Kidney glomerular epithelial cell (primary cell): ENCODE results near the gene ARVCF.

Experiments used
- DNase-seq: peaks from one replicate; lab custom pipeline; 2025; lab: John Stamatoyannopoulos, UW

Gene ARVCF

DNA sequence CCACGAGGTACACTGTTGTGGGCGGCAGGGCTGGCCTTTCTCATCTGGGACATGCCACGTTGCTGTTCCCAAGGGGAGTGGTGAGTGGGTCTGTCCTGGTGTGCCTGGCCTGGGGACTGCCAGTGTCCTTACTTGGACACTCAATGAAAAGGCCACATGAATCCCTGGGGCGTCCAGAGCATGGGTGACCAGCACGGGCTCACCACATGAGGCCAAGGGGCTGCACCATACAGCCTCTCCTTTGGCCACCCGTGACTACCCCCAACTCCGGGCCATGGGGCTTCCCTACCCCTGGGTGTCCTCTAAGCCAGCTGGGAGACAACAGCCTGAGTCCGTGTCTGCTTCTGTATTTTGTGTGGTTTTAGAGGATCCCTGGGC is 54.8 kb downstream of the ARVCF start:
- no peak for DNase-seq

DNA sequence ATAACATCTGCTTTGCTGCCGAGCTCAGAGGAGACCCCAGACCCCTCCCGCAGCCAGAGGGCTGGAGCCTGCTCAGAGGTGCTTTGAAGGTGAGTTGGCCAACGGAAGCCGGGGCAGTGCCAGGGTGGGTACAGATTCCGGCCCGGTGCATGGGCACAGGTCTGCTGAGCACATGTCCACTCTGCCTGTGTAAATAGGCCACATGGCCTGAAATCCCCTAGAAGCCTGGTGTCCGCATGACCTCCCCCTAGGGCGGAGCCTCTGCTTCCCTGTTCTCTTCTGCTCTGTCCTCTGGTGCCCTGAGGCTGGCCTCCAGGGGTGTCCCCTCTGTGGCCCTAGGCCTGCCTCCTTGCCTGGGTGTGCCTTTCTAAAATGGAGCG is 55.4 kb downstream of the ARVCF start:
- no peak for DNase-seq

DNA sequence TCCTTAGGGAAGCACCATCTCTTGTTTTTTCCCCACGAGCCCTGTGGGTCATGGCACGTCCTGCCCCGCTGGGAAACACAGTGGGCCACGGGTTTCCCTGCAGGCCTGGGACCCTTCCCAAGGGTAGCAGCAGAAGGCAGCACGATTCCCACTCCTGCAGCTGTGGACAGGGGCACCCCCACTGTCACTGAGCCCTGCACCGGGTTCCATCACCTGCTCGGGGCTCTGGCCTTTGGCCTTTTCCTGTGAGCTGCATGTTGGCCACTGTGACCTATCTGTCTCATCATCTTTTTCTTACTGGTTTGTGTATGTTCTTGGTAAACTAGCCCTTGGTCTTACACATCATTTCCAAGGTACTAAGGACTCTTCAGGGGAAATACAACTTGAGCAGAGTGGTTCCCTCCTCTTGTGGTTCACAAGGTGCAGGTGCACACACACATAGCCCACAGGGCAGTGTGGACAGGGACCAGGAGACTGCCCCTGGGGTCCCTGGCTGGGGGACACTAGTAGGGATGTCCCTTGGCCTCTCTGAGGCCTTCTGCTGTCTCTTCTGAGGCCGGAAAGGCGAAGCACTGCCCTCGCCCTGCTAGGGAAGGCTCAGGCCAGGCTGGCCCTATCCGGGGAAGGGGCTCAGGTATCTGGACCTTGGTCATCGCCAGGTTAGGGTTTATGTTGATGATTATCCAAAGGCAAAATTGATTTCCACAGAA is 56.0 kb downstream of the ARVCF start:
- no peak for DNase-seq

DNA sequence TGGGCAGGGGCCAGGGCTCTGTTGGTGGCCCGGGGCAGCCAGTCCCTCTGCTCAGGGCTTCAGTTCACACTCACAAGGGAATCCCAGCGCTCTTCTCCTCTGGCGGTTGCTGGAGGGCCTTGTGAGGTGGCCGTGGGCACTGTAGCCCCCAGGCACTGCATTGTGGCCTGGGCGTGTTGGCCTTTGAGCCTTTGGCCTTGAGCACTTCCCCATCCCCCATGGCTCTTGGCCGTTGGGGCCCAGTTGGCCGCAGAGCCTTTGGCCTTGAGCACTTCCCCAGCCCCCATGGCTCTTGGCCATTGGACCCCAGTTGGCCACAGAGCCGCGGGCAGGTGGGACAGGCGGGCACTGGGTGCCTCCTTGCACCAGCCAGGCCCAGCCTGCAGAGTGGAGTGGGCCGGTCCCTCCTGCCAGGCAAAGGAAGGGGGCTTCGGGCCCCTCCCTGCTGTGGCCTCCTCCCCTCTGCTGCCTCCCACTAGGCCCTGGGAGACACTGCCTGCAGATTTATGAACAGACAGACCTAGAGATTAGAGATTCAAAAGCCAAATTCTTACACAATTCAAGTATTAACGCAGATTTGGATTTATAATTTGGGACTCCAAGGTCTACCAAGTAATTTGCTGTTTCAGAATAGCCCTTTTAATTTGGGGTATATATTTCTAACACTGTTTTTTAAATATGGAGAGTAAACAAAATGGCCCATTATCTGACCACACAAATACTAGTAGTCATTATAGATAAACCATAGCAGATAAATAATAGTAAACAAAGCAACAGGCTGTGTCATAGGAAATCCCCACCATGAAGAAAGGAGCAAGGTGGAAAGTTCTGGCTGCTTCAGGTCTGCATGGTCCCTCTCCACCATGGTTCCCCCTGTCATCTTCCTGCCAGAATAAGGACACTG is 56.8 kb downstream of the ARVCF start:
- DNase-seq = no peak

DNA sequence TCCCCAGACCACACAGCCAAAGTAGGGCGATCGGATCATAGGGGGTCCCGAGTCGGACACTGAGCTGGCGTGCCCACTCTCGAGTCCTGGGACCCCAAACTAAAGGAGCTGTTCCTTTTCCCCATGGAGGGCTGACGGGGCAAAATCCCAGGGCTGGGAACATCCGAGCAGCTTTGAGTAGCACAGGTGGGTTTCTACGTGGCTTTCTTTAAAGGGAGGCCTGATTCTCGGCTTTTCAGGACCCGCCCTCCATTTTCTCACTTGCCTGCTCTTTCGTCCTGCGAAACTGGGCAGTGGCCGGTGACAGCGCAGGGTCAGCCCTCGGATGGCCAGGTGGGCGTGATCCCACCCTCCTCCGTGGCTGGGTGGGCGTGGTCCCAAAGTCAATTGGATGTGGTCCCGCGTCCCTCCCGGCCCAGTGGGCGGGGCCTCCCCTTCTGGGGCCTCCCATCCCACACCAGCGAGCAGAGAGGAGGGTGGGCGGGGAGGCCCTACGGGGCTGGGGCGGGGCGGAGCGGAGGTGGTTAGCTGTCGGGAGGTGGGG is 57.5 kb downstream of the ARVCF start:
- DNase-seq = peak; percentile 10

DNA sequence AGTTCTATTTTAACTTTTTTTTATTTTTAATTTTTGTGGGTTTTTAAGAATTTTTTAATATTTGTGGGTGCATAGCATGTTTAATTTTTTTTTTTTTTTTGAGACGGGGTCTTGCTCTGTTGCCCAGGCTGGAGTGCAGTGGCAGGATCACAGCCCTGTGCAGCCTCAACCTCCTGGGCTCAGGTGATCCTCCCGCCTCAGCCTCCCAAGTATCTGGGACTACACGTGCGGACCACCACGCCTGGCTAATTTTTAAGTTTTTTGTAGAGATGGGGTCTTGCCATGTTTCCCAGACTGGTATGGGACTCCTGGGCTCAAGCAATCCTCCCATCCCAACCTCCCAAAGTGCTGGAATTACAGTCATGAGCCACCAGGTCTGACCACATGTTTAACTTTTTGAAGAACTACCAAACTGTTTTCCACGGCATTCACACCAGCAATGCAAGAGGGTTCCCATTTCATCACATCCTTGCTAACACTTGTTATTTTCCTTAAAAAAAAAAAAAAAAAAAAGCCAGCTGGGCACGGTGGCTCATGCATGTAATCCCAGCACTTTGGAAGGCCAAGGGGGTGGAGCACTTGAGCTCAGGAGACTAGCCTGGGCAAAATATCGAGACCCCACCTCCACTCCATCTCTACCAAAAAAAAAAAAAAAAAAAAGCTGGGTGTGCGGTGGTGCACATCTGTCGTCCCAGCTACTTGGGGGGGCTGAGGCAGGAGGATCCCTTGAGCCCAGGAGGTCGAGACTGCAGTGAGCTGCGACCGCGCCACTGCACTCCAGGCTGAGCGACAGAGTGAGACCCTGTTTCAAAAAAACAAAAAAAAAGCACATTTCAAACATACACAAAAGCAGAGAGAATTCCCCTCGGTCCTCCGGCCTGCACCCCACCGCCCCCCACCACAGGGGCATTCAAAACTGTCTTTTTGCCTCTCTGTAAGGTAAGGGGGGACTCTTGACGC is 58.3 kb downstream of the ARVCF start:
- DNase-seq = no peak

DNA sequence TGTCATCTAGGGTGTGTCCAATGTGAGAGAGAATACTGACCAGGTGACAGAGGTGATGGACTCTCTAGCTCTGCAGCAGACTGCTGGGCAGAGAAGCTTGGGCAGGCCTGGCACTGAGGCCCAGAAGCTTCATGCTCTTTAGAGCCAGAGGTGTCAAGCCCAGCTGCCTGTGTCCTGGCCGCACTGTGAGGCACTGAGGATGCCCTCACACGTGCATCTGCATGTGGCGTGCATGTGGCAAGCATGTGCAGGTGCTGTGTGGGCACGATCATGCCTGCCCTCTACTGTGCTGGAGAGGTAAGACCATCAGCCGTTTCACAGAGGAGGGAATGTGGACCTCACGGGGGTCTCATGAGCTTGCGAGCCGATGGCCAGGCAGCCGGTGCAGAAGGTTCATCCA is 59.2 kb downstream of the ARVCF start:
- no peak for DNase-seq

DNA sequence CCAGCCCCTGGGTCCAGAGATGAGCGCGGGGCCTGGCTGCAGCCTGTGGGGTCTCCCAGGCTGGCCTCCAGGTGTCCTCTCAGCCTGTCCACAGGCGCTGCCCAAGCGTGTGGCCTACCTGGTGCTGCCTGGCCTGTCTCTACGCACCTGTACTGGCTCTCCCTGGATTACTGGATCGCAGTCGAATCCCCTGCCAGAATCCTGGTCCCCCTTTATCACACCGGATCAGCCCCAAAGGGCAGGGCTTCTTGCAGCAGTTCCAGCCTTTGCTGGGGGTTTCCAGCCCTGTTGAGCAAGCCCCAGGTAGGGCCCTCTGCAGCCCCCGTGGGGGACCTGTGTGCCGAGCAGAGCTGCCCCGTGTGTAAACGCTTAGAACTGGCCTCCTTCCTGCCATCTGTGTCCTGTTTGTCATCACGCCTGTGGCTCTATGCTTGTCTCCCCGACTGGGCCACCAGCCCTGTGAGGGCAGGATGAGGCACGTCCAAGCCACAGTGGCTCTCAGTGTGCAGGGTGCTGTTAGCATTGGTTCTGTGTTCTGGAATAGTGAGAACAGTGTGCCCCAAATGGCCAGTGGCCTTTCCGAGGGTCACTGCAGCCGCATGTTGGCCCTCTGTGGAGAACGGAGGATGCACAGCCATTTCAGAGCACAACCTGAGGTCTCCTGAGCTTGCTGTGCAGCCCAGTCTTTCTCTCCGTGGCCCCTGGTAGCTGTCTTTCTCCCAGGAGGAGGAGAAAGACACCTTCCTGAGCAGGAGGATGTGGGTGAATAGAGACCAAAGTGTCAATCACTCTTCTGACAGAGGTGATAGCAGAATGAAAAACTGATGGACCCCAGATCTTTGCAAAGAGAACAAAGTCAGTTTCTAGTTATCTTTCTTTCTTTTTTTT is 61.1 kb downstream of the ARVCF start:
- no peak for DNase-seq

DNA sequence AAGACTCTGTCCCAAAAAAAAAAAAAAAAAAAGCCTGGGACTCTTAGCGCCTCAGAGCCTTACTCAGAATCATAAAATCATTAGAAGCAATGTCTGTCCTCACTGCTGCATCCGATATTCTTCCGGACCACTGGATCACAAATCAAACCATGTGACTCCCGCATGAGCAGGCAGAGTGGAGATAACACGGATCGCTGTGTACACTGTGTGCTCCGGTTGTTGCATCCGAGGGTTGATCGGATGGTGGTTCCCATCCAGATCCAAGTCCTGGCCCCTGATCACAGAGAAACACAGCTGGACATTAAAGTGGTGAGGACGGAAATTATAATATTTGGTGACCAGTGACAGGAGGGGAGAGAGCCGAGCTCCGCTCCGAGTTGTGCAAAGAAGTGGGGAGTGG is 65.3 kb downstream of the ARVCF start:
- no peak for DNase-seq

DNA sequence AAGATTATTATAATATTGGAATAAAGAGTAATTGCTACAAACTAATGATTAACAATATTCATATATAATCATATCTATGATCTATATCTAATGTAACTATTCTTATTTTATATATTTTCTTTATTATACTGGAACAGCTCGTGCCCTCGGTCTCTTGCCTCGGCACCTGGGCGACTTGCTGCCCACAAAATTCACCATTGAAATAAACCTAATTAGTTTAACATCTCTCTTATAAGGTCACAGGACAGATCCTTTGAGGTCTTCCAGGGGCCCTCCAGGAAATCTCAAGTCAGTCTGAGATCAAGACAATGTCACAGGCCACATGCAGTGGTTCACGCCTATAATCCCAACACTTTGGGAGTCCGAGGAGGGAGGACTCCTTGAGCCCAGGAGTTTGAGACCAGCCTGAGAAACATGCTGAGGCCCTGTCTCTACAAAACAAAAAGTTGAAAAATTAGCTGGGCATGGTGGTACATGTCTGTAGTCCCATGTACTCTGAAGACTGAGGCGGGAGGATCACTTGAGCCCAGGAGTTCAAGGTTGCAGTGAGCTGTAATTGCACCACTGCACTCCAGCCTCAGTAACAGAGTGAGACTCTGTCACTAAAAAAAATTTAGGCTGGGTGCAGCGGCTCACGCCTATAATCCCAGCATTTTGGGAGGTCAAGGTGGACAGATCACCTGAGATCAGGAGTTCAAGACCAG is 68.4 kb downstream of the ARVCF start:
- no peak for DNase-seq

DNA sequence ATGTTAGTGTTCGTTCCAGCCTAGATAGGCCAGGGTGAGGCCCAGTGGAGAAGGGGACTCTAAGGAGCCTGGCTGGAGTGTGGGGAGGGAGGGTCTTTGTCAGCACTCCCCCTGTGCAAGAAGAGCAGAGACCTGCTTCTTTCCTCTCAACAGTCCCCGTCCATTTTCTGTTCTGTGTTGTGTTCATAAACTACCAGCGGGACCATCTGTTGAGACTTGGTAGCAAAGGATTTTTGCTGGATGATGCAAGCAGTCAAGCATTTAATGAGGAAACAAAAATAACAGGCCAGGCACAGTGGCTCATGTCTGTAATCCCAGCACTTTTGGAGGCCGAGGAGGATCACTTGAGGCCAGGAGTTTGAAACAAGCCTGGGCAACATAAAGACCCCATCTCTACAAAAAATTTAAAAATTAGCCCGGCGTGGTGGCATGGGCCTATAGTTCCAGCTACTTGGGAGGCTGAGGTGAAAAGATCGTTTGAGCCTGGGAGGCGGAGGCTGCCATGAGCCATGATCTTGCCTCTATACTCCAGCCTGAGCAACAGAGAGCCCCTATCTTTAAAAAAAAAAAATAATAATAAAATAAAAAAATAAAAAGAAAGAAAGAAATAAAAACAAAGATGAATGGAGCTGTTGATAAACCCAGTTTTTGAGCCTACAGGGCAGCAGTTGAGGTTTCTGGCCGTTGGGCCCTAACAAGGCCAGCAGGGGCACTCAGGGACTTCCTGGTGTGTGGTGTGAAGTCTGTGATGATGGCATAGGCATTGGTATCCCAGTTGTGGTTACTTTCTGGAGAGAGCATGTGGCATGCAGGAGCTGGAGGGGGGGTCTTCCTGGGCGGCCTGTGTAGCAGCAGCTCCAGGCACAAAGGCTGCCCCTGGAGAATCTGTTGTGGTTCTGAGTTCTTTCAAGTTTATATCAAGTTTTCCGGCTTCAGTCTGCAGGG is 73.3 kb downstream of the ARVCF start:
- DNase-seq = peak; percentile 39

DNA sequence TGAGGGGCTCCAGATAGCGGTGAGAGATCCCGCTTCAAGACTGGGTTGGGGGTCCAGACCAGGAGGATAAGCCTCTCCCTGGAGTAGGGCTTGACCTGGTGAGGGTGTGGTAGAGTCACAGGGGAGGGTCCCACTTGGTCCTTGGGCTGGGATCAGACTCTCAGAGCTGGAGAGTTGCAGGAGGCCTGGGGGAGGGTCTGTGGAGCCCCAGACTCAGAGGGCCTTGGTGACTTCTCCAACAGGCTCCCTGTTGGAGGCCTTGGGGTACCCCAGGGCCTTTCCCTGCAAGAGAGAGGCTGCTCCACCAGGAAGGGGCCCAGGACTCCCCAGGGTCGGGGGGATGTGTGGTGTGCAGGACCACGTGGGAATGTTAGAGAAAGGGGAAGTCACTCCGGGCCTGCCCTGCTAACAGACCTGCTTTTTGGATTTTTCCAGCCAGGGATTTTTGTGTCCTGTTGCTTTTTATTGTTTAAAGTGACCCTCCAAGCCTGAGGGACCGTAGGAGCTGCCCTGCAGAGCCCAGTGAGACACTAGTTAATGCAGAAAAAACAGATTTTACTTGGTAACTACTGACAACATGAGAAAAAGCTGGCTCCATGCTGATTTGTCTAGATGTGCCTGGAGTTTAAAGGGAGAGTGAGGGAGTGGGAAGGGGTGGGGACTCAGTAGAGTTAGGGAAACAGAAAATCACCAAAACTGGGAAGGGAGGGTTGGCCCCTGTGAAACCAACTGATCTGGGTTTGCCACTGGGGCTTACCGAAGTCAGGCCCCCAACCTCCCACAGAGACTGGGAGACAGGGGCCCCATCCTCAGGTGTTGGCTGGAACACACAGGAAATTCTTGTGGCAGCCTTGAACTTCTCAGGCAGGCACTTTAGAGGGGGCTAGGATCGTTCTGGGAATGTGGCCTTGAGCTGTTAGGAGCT is 74.2 kb downstream of the ARVCF start:
- DNase-seq = peak; percentile 25

DNA sequence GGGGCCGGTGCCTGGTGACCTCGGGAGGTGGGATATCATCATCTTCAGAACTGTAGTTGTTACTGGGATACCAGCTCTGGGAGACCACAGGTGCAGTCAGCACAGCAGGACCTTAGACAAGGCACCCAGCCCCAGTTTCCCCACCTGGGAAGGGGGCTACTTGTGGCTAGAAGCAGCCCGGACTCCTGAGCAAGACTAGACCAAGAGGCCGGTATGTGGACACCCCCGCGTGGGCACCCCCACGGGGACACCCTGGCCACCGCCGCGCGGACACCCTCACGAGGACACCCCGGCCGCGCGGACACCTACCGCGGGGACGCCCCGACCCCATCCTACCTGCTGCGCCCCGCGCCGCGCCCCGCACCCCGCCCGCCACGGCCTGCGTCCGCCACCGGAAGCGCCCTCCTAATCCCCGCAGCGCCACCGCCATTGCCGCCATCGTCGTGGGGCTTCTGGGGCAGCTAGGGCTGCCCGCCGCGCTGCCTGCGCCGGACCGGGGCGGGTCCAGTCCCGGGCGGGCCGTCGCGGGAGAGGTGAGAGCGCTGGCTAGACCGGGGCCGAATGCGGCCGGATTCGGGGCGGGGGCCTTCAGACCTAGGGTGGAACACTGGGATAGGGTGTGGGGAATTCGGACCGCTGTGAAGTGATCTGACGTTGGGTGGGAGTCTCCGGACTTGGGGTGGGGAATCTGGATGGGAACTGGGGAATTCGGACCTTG is 75.1 kb downstream of the ARVCF start, which contains the start of the genes COMT and TXNRD2:
TSS of gene COMT (plus strand) at position 408 of the 718 bp plus-strand sequence. CDS start 20,755 bp downstream, outside the sequence.
TSS of gene TXNRD2 (minus strand) at position 454 of the 718 bp plus-strand sequence. CDS start at position 439, 15 bp downstream.
- DNase-seq = peak; percentile 17

DNA sequence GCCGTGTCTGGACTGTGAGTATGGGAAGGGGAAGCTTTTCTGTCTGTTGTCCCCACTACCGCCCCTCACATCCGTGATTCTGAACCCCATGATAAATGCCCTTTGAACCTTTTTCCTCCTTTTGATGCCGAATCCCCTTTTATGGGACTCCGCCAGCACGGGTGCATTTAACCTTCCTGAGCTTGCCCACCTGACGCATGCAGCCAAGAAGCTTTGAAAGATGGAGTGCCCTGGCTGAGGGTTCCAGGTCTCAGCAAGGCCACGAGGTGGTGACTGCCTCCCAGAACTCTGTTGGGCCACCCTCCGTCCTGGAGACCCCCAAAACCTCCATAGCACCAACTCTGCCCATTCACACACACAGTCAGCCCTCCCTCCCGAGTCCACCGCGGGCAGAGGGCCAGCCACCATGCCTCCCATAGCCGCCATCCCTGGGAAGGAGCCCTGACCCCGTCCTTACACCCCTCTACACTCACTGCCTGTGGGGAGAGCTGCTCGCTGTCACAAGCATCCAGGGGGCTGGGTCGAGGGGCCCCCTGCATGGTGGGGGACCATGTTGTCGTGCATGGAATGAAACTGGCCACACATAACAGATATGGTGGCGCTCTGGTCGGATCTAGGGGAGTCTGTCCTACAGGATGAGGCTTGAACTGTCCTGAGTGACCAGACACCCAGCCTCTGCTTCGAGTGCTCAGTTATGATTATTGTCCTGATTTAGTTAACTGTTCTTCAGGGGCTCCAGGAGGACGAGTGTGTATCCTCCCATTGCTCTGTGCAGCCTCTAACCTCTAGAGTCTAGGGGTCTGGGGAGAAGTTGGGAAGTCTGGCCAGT is 75.9 kb downstream of the ARVCF start:
- DNase-seq = no peak

DNA sequence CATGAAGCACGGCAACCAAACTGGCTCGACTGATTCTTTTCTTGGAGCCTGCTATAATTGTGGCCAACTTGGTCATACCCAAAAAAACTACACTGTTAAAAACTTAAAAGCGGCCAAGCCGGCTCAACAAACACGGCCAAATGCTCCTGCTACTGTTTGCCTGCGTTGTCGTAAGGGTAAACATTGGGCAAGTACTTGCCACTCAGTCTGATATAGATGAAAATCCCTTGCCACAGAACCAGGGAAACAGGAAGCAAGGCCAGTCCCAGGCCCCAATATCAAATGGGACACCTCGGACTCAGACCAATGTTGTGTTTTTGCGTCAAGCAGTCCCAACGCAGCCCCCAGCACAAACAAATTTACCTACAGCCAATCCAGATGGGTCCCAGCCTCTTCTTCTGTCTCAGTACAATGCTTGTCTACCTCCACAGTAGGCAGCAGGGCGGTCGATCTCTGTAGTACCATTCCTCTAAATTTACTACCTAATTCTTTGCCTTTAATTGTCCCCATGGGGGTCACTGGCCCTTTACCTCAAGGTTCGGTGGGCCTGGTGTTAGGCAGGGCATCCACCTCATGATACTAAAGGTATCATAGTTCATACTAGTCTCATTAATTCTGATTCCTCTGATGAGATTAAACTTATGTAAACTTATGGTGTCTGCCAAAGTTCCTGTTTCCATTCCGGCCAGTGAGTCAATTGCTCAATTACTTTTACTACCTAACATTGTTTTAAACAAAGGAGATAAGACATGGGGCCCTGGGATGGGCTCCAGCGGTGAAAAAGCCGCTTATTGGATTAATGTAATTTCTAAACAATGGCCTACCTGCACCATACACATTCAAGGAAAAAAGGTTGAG is 78.8 kb downstream of the ARVCF start:
- DNase-seq = no peak
